GM23338 (cell line): Measurements from ENCODE around the gene ANAPC5. TPM values are rescaled to one million over a fixed set of nuclear protein-coding genes. Genes with fewer than 3 reads are reported as not detected.
"Not testable (repeated sequence)": the region's sequence is repeated elsewhere in the genome, so short reads cannot be mapped to it uniquely, and the experiment has no call there.

Experiments used
- ATAC-seq: fragments of 200-7000 bp; cut with Tn5 transposase; 3 replicates; pipeline ENCODE4 v1.9.1; 2020
- DNase-seq: peaks from one replicate; pipeline ENCODE4 v3.0.0-alpha.2; 2015; ENCODE audit warnings: low spot score
- H2AFZ ChIP-seq: fragments of 200-600 bp; sonication (generic); 2 replicates; pipeline ENCODE4 v1.8.0; 2016; ENCODE audit warnings: antibody characterized with exemption, mild to moderate bottlenecking, moderate library complexity
- H3F3A ChIP-seq: fragments of 200-600 bp; sonication (generic); replicated peaks from 2 replicates; pipeline ENCODE4 v1.8.0; 2017; ENCODE audit warnings: antibody characterized with exemption, mixed run types, low read depth
- H3K27ac ChIP-seq: fragments of 200-600 bp; sonication (generic); 2 replicates; pipeline ENCODE4 v1.6.1; 2016; ENCODE audit warnings: low read depth
- H3K27me3 ChIP-seq: fragments of 200-600 bp; sonication (generic); 2 replicates; pipeline ENCODE4 v1.8.0; 2016; ENCODE audit warnings: mild to moderate bottlenecking, mixed run types, moderate library complexity; ENCODE audit not compliant: insufficient read depth
- H3K36me3 ChIP-seq: fragments of 200-600 bp; sonication (generic); 2 replicates; pipeline ENCODE4 v1.8.0; 2016; ENCODE audit warnings: mild to moderate bottlenecking; ENCODE audit not compliant: insufficient read depth
- H3K4me1 ChIP-seq: fragments of 200-600 bp; sonication (generic); 2 replicates; pipeline ENCODE4 v1.8.0; 2016; ENCODE audit warnings: mild to moderate bottlenecking, moderate library complexity; ENCODE audit not compliant: insufficient read depth
- H3K4me2 ChIP-seq: fragments of 200-600 bp; sonication (generic); 2 replicates; pipeline ENCODE4 v1.7.1; 2017; ENCODE audit warnings: mixed run types
- H3K4me3 ChIP-seq: fragments of 200-600 bp; sonication (generic); 2 replicates; pipeline ENCODE4 v1.6.1; 2016; ENCODE audit warnings: mixed run types
- H3K79me2 ChIP-seq: fragments of 200-600 bp; sonication (generic); replicated peaks from 2 replicates; pipeline ENCODE4 v1.8.0; 2017; ENCODE audit warnings: mild to moderate bottlenecking; ENCODE audit not compliant: insufficient read depth
- H3K9me2 ChIP-seq: fragments of 200-600 bp; sonication (generic); 2 replicates; pipeline ENCODE4 v1.8.0; 2017; ENCODE audit not compliant: insufficient read depth
- H4K20me1 ChIP-seq: fragments of 200-600 bp; sonication (generic); replicated peaks from 2 replicates; pipeline ENCODE4 v1.8.0; 2017; ENCODE audit warnings: mild to moderate bottlenecking; ENCODE audit not compliant: insufficient read depth
- H3K27ac Mint-ChIP-seq: 2 replicates; pipeline ENCODE4 v1.8.0; 2020; ENCODE audit warnings: inconsistent platforms, mild to moderate bottlenecking, moderate library complexity, mixed read lengths
- H3K27me3 Mint-ChIP-seq: 3 replicates; pipeline ENCODE4 v1.8.0; 2022; ENCODE audit warnings: low read depth, mild to moderate bottlenecking, moderate library complexity, mixed read lengths, inconsistent platforms; ENCODE audit not compliant: insufficient read depth, poor library complexity
- H3K36me3 Mint-ChIP-seq: 3 replicates; pipeline ENCODE4 v1.8.0; 2021; ENCODE audit warnings: low read depth, mild to moderate bottlenecking, inconsistent platforms, moderate library complexity, mixed read lengths
- H3K4me1 Mint-ChIP-seq: 3 replicates; pipeline ENCODE4 v1.8.0; 2020; ENCODE audit warnings: mild to moderate bottlenecking, inconsistent platforms, mixed read lengths
- H3K4me3 Mint-ChIP-seq: 3 replicates; pipeline ENCODE4 v1.8.0; 2021; ENCODE audit warnings: moderate library complexity, mild to moderate bottlenecking, inconsistent platforms, mixed read lengths
- H3K9me3 Mint-ChIP-seq: 3 replicates; pipeline ENCODE4 v1.8.0; 2020; ENCODE audit warnings: moderate library complexity, mild to moderate bottlenecking, inconsistent platforms, mixed read lengths
- CREB1 ChIP-seq: fragments of 250-450 bp; sonication (Bioruptor Pico); IDR thresholded peaks from 2 replicates; pipeline ENCODE4 v1.5.0; 2020; ENCODE audit warnings: low read depth, mild to moderate bottlenecking, moderate library complexity
- EZH2 ChIP-seq: fragments of 200-600 bp; sonication (generic); IDR thresholded peaks from one replicate; pipeline ENCODE4 v1.8.0; 2017; ENCODE audit warnings: antibody characterized with exemption, mild to moderate bottlenecking, low read depth; ENCODE audit not compliant: unreplicated experiment
- EZH2phosphoT487 ChIP-seq: fragments of 200-600 bp; sonication (generic); IDR thresholded peaks from one replicate; pipeline ENCODE4 v1.8.1; 2018; ENCODE audit warnings: antibody characterized with exemption; ENCODE audit not compliant: unreplicated experiment
- ZNF331 ChIP-seq: fragments of 250-450 bp; sonication (Bioruptor Pico); IDR thresholded peaks from 2 replicates; pipeline ENCODE4 v1.5.0; 2020; ENCODE audit warnings: low read depth, mild to moderate bottlenecking, moderate library complexity
- polyA plus RNA-seq: library from polyadenylated mRNA; unstranded; fragments of >200 nt; fragmentation: Nextera tagmentation; extraction: Ambion mirVana; gene quantifications from 2 replicates; pipeline ENCODE4 v1.2.1, GENCODE V29; 2016
- total RNA-seq: library from RNA; depleted of rRNA; stranded (reverse); fragments of >200 nt; shearing (Covaris generic); gene quantifications from 2 replicates; pipeline ENCODE4 v1.2.3, GENCODE V29; 2014
- TF ChIP-seq, protein P1 (sequence below): fragments of 250-450 bp; sonication (Bioruptor Pico); IDR thresholded peaks from 2 replicates; pipeline ENCODE4 v1.5.0; 2020; ENCODE audit warnings: mild to moderate bottlenecking, moderate library complexity
- TF ChIP-seq, protein P2 (sequence below), 2 experiments: fragments of 200-600 bp in 1 of 2; sonication (generic) in 1 of 2; conservative IDR thresholded peaks; 2 replicates each; pipeline versions ENCODE4 v1.5.1 to v1.6.1; 2016 to 2017; ENCODE audit warnings: antibody characterized with exemption in 2 of 2, low read depth in 2 of 2, mild to moderate bottlenecking in 2 of 2, moderate library complexity in 1 of 2

The ANAPC5 gene
- total and polyA plus RNA-seq, 2 experiments from 2014 or later, result 65.9 to 125 TPM

DNA sequence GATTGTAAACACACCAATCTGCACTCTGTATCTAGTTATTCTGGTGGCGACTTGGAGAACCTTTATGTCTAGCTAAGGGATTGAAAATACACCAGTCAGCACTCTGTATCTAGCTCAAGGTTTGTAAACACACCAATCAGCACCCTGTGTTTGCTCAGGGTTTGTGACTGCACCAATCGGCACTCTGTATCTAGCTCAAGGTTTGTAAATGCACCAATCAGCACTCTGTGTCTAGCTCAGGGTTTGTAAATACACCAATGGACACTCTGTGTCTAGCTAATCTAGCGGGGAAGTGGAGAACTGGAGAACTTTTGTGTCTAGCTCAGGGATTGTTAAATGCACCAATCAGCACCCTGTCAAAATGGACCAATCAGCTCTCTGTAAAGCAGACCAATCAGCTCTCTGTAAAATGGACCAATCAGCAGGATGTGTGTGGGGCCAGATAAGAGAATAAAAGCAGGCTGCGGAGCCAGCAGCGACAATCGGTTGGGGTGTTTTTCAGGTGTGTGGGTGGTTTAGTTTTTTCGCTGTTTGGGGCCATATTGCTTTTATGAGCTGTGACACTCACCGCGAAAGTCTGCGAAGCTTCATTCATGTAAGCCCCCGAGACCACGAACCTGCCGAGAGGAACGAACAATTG is 22.9 kb upstream of the ANAPC5 start:
- not testable (repeated sequence) for H3K79me2 ChIP-seq, H3K27me3 ChIP-seq, ATAC-seq, H3K27ac ChIP-seq, H3K9me3 Mint-ChIP-seq, H3K4me1 Mint-ChIP-seq, H4K20me1 ChIP-seq, H3K4me3 ChIP-seq, H3K36me3 ChIP-seq, H3F3A ChIP-seq, H3K27me3 Mint-ChIP-seq, H3K36me3 Mint-ChIP-seq, H3K4me1 ChIP-seq, H3K4me3 Mint-ChIP-seq, DNase-seq, H3K27ac Mint-ChIP-seq, H3K4me2 ChIP-seq, H3K9me2 ChIP-seq
- peak overlapping the region; percentile 76; the same call in 1 of the 2 replicates for H2AFZ ChIP-seq

DNA sequence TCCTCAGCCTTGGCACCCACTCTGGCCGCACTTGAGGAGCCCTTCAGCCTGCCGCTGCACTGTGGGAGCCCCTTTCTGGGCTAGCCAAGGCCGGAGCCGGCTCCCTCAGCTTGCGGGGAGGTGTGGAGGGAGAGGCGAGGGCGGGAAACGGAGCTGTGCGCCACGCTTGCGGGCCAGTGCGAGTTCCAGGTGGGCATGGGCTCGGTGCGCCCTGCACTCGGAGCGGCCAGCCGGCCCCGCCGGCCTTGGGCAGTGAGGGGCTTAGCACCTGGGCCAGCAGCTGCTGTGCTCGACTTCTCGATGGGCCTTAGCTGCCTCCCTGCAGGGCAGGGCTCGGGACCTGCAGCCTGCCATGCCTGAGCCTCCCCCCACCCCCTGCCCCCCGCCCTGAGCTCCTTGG is 22.1 kb upstream of the ANAPC5 start:
- not testable (repeated sequence) for H3K4me2 ChIP-seq, H3K27ac Mint-ChIP-seq, DNase-seq, H3F3A ChIP-seq, H3K4me1 ChIP-seq, ATAC-seq, H3K4me1 Mint-ChIP-seq, H3K27me3 ChIP-seq, H3K79me2 ChIP-seq, H3K4me3 ChIP-seq, H4K20me1 ChIP-seq, H3K36me3 Mint-ChIP-seq, H3K27ac ChIP-seq, H3K27me3 Mint-ChIP-seq, H3K9me2 ChIP-seq, H3K4me3 Mint-ChIP-seq, H3K36me3 ChIP-seq, H3K9me3 Mint-ChIP-seq, H2AFZ ChIP-seq

DNA sequence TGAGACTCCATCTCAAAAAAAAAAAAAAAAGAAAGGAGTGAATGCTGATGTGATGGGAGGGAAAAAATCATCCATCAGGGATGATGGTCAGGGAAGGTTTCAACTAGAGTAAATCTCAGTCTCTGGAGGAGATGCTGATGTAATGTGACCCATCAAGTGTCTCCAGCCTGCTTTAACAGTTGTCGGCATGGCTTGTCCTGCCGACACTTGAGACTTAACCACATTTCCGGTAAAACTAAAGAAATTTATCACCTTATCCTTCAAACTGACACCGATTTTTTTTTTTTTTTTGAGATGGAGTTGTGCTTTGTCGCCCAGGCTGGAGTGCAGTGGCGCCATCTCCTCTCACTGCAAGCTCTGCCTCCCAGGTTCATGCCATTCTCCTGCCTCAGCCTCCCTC is 21.5 kb upstream of the ANAPC5 start:
- no peak overlapping the region for H3K27ac ChIP-seq
- H3K27me3 ChIP-seq, result no peaks in the 10 kb centered on the region
- H2AFZ ChIP-seq, result no peak overlapping the region
- Mint-ChIP-seq H3K9me3 (peaks cover 5% of the 10 kb centered on the region; the same call in 1 of the 3 replicates), H3K27me3 (peaks cover 4% of the 10 kb centered on the region), H3K27ac (no peak overlapping the region), H3K4me3 (no peak overlapping the region), H3K36me3 (no peaks in the 10 kb centered on the region), H3K4me1 (no peaks in the 10 kb centered on the region)
- DNase-seq, result no peak
- H3K4me3 ChIP-seq, result no peak overlapping the region
- no peaks in the 10 kb centered on the region for H3K79me2 ChIP-seq
- no peak overlapping the region for H3K4me2 ChIP-seq
- no peak for ATAC-seq
- H3K9me2 ChIP-seq, result no peaks in the 10 kb centered on the region
- no peaks in the 10 kb centered on the region for H3F3A ChIP-seq
- no peaks in the 10 kb centered on the region for H3K4me1 ChIP-seq
- no peaks in the 10 kb centered on the region for H3K36me3 ChIP-seq
- no peaks in the 10 kb centered on the region for H4K20me1 ChIP-seq
- no peak for TF ChIP-seq EZH2phosphoT487
- TF ChIP-seq, protein P1, sequence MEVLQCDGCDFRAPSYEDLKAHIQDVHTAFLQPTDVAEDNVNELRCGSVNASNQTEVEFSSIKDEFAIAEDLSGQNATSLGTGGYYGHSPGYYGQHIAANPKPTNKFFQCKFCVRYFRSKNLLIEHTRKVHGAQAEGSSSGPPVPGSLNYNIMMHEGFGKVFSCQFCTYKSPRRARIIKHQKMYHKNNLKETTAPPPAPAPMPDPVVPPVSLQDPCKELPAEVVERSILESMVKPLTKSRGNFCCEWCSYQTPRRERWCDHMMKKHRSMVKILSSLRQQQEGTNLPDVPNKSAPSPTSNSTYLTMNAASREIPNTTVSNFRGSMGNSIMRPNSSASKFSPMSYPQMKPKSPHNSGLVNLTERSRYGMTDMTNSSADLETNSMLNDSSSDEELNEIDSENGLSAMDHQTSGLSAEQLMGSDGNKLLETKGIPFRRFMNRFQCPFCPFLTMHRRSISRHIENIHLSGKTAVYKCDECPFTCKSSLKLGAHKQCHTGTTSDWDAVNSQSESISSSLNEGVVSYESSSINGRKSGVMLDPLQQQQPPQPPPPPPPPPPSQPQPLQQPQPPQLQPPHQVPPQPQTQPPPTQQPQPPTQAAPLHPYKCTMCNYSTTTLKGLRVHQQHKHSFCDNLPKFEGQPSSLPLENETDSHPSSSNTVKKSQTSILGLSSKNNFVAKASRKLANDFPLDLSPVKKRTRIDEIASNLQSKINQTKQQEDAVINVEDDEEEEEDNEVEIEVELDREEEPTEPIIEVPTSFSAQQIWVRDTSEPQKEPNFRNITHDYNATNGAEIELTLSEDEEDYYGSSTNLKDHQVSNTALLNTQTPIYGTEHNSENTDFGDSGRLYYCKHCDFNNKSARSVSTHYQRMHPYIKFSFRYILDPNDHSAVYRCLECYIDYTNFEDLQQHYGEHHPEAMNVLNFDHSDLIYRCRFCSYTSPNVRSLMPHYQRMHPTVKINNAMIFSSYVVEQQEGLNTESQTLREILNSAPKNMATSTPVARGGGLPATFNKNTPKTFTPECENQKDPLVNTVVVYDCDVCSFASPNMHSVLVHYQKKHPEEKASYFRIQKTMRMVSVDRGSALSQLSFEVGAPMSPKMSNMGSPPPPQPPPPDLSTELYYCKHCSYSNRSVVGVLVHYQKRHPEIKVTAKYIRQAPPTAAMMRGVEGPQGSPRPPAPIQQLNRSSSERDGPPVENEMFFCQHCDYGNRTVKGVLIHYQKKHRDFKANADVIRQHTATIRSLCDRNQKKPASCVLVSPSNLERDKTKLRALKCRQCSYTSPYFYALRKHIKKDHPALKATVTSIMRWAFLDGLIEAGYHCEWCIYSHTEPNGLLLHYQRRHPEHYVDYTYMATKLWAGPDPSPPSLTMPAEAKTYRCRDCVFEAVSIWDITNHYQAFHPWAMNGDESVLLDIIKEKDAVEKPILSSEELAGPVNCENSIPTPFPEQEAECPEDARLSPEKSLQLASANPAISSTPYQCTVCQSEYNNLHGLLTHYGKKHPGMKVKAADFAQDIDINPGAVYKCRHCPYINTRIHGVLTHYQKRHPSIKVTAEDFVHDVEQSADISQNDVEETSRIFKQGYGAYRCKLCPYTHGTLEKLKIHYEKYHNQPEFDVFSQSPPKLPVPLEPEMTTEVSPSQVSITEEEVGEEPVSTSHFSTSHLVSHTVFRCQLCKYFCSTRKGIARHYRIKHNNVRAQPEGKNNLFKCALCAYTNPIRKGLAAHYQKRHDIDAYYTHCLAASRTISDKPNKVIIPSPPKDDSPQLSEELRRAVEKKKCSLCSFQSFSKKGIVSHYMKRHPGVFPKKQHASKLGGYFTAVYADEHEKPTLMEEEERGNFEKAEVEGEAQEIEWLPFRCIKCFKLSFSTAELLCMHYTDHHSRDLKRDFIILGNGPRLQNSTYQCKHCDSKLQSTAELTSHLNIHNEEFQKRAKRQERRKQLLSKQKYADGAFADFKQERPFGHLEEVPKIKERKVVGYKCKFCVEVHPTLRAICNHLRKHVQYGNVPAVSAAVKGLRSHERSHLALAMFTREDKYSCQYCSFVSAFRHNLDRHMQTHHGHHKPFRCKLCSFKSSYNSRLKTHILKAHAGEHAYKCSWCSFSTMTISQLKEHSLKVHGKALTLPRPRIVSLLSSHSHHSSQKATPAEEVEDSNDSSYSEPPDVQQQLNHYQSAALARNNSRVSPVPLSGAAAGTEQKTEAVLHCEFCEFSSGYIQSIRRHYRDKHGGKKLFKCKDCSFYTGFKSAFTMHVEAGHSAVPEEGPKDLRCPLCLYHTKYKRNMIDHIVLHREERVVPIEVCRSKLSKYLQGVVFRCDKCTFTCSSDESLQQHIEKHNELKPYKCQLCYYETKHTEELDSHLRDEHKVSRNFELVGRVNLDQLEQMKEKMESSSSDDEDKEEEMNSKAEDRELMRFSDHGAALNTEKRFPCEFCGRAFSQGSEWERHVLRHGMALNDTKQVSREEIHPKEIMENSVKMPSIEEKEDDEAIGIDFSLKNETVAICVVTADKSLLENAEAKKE (CRISPR knock-in tag), result no peak
- no peak for TF ChIP-seq ZNF331 (CRISPR knock-in tag)
- TF ChIP-seq, protein P2, sequence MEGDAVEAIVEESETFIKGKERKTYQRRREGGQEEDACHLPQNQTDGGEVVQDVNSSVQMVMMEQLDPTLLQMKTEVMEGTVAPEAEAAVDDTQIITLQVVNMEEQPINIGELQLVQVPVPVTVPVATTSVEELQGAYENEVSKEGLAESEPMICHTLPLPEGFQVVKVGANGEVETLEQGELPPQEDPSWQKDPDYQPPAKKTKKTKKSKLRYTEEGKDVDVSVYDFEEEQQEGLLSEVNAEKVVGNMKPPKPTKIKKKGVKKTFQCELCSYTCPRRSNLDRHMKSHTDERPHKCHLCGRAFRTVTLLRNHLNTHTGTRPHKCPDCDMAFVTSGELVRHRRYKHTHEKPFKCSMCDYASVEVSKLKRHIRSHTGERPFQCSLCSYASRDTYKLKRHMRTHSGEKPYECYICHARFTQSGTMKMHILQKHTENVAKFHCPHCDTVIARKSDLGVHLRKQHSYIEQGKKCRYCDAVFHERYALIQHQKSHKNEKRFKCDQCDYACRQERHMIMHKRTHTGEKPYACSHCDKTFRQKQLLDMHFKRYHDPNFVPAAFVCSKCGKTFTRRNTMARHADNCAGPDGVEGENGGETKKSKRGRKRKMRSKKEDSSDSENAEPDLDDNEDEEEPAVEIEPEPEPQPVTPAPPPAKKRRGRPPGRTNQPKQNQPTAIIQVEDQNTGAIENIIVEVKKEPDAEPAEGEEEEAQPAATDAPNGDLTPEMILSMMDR (conservative IDR thresholded peaks at IDR 0.05; ENCODE audit: low read depth in 2 of 2), result no peak
- TF ChIP-seq CREB1 (CRISPR knock-in tag), result no peak
- no peak for TF ChIP-seq EZH2
